ENCODE results near the gene PPOX. TPM values are rescaled to one million over a fixed set of nuclear protein-coding genes. Genes with fewer than 3 reads are reported as not detected.

PPOX gene
- total RNA-seq, 4 donors from 2014 or later, result 16.7 to 46.5 (median 24.8) TPM

DNA sequence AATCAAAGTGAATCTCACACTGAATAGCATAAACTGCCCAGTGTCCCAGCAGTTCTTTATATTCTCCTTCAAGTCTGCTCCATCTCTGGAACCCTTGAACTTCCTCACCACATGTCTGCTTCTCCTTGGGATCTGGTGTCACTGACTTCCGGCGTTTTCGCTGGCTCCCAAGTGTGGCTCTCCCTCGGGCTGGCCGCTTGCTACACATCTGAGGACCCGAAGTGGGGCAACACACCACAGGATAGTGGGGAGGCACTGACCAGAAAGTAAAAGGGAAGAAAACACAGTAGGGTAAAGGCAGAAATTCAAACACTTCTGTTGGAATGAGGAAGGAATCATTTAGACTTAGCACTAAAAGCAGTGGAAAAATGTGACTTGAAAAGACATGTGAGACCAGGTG is 43.3 kb upstream of the PPOX start:
- intact Hi-C loops (cut with DNase I; ENCODE audit: low total_unique reads), result no loop called here
- H3K4me3 ChIP-seq (ENCODE audit: low read depth, poor library complexity, severe bottlenecking), result no peak overlapping the region
- no peak for DNase-seq (ENCODE audit: low spot score in 2 of 2)
- TF ChIP-seq POLR2A (IDR thresholded peaks at IDR 0.05), result no peak
- TF ChIP-seq, protein P1, sequence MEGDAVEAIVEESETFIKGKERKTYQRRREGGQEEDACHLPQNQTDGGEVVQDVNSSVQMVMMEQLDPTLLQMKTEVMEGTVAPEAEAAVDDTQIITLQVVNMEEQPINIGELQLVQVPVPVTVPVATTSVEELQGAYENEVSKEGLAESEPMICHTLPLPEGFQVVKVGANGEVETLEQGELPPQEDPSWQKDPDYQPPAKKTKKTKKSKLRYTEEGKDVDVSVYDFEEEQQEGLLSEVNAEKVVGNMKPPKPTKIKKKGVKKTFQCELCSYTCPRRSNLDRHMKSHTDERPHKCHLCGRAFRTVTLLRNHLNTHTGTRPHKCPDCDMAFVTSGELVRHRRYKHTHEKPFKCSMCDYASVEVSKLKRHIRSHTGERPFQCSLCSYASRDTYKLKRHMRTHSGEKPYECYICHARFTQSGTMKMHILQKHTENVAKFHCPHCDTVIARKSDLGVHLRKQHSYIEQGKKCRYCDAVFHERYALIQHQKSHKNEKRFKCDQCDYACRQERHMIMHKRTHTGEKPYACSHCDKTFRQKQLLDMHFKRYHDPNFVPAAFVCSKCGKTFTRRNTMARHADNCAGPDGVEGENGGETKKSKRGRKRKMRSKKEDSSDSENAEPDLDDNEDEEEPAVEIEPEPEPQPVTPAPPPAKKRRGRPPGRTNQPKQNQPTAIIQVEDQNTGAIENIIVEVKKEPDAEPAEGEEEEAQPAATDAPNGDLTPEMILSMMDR (IDR thresholded peaks at IDR 0.05), result no peak
- WGBS, 2 donors, result 83 to 85% methylated on average over 6 of the region's 6 CpGs

DNA sequence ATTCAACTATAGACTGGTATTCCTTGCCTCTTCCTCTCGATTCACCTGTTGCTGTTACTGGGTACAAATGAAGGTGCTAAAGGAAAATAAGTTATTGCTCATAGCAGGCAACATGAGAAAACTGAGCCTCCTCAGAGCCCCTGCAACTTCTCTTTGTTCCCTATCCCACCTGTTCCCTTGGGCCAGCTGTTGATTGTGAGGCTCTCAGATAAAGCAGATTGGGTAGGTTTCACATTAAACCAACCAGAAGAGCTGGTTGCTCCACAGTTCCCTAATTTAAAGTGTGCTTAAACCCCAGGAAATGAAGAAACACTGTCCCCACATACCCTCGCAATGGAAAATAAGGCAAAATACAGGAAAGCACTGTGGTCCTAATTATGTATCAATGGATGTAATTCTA is 38.6 kb upstream of the PPOX start:
- no peak for DNase-seq (ENCODE audit: low spot score in 2 of 2)
- intact Hi-C loops (cut with DNase I; ENCODE audit: low total_unique reads), result no loop called here
- H3K4me3 ChIP-seq (ENCODE audit: low read depth, poor library complexity, severe bottlenecking), result no peak overlapping the region
- TF ChIP-seq POLR2A (IDR thresholded peaks at IDR 0.05), result no peak
- TF ChIP-seq, protein P1 (IDR thresholded peaks at IDR 0.05), result no peak
- WGBS, 2 donors, result 81 to 83% methylated on average over 2 of the region's 2 CpGs

DNA sequence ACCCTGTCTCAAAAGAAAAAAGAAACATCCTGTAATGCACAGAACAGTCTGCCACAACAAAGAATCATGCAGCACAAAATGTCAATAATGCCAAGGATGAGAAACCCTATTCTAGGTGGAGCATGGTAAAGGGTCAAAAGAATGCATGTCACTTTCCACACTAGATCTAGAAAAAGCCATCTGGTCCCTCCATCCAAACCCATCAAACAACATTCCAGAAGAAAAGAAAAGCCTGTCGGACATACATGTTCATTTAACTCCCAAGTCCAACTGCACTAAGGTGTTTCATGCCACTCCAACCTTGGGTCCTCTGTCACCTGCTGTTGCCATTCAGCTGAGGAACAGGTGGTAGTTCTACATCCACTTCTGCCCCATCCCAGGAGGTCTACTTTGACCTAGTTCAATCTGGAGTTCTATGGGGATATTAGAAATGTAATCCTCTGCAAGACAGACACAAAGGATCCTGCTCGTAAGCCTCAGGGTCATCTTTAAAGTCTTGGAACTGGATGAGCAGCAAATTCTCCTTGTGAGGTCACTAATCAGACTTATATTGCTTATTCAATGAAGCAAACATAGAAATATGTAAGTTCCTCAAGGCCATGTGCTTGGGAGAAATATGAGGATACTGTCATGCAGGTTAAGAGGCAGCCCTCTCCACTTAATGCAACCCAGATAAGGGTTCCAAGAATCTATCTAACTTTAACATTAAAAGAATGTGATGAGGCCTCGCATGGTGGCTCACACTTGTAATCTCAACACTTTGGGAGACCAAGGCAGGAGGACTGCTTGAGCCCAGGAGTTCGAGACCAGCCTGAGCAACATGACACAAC is 37.4 kb upstream of the PPOX start:
- H3K4me3 ChIP-seq (ENCODE audit: low read depth, poor library complexity, severe bottlenecking), result no peak overlapping the region
- intact Hi-C loops (cut with DNase I; ENCODE audit: low total_unique reads), result no loop called here
- WGBS, 2 donors, result 92 to 95% methylated on average over 4 of the region's 4 CpGs
- TF ChIP-seq, protein P1 (IDR thresholded peaks at IDR 0.05), result no peak
- TF ChIP-seq POLR2A (IDR thresholded peaks at IDR 0.05), result no peak
- DNase-seq (ENCODE audit: low spot score in 2 of 2), result no peak

DNA sequence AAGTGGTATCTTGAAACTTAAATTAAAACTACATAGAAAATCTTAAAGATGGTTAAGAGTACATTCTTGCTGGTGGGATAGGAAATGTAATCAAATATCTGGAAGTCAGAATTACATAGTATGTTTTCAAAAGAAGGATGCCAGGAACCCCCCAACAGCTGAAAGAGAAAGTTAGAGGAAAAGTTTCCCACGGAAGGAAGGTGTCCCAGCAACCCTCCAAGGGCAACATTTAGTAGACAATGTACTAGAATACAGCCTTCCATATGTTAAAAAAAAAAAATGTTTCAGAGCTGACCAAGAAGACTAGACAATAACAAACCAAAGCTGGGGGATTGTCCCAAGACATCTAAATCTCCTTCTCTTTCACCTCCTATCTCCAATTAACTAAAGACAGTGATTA is 36.0 kb upstream of the PPOX start:
- 58 to 64% methylated on average over 1 of the region's 1 CpG for WGBS, 2 donors
- intact Hi-C loops (cut with DNase I; ENCODE audit: low total_unique reads), result no loop called here
- no peak overlapping the region for H3K4me3 ChIP-seq (ENCODE audit: low read depth, poor library complexity, severe bottlenecking)
- no peak for DNase-seq (ENCODE audit: low spot score in 2 of 2)
- TF ChIP-seq, protein P1 (IDR thresholded peaks at IDR 0.05), result no peak
- no peak for TF ChIP-seq POLR2A (IDR thresholded peaks at IDR 0.05)

DNA sequence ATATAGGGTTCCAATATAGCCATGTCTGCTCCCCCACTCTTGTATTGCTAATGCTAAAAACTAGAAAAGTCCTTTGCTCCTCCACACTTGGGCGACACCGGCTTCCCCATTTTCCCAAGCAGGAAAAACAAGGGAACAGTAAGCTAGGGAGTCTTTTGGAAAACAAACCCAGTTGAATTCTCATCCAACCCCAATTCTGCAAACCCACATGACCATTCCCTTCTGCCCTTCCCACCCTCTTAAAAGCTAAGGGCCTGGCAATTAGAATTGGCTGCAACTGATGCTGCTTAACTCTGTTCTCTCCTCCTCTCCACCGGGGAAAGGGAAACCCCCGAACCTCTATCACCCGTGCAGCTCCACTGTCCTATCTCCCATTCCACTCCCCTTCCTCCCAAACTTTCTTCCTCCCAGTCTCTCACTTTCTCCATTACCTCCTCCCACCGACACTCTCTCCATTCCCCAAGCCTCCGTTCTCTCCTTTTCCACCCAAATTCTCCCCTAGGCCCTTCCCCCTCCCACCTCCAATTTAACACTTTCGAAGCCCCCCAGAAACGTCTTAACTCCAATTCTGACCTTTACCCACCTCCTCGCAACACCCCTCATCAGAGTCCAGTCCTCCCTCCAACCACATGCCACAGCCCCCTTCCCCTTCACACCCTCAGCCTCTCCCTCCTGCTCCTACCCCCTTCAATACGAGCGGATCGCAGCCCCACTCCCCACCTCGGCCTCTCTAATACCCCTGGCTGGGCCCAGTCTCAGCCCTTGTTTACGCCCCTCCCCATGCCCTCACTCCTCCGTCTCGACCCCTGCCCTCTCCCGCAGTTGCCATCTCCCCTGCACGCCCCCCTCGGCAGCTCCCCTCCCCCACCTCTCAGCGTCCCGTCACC is 34.5 kb upstream of the PPOX start:
- TF ChIP-seq, protein P1 (IDR thresholded peaks at IDR 0.05), result no peak
- 3% methylated on average over 22 of the region's 22 CpGs for WGBS, 2 donors
- intact Hi-C loops (cut with DNase I; ENCODE audit: low total_unique reads), result no loop called here
- peak overlapping the region; percentile 60 for H3K4me3 ChIP-seq (ENCODE audit: low read depth, poor library complexity, severe bottlenecking)
- DNase-seq (ENCODE audit: low spot score in 2 of 2), result no peak
